Activated CD8-positive, alpha-beta T cell treated with anti-CD3 and anti-CD28 coated beads for 36 hours (primary cell): ENCODE data around the gene GPX1. TPM values are rescaled to one million over a fixed set of nuclear protein-coding genes. Genes with fewer than 3 reads are reported as not detected.
"Not testable (repeated sequence)": the region's sequence is repeated elsewhere in the genome, so short reads cannot be mapped to it uniquely, and the experiment has no call there.

Experiments
- ATAC-seq: fragments of 200-7000 bp; cut with Tn5 transposase; one replicate; pipeline ENCODE4 v1.10.0; 2021; ENCODE audit warnings: mild to moderate bottlenecking, moderate library complexity
- CTCF ChIA-PET: fragments of 350-600 bp; sonication (Branson Sonifier 250); formaldehyde crosslinking; loops from one replicate; lab custom pipeline; 2021; ENCODE audit warnings: antibody characterized with exemption; lab: Charles Lee
- POLR2A ChIA-PET: fragments of 350-600 bp; sonication (Branson Sonifier 250); formaldehyde crosslinking; loops from one replicate; lab custom pipeline; 2021; ENCODE audit warnings: antibody characterized with exemption; lab: Charles Lee
- DNase-seq: peaks from one replicate; pipeline ENCODE4 v3.0.0-alpha.2; 2020
- H3K27ac Mint-ChIP-seq: one replicate; pipeline ENCODE4 v1.8.0; 2021; ENCODE audit warnings: mild to moderate bottlenecking, mixed read lengths
- H3K27me3 Mint-ChIP-seq: one replicate; pipeline ENCODE4 v1.8.0; 2021; ENCODE audit warnings: mixed read lengths
- H3K36me3 Mint-ChIP-seq: one replicate; pipeline ENCODE4 v1.8.0; 2021; ENCODE audit warnings: low read depth, mixed read lengths
- H3K4me1 Mint-ChIP-seq: one replicate; pipeline ENCODE4 v1.8.0; 2021; ENCODE audit warnings: low read depth, mixed read lengths
- H3K4me3 Mint-ChIP-seq: one replicate; pipeline ENCODE4 v1.8.0; 2021; ENCODE audit warnings: mild to moderate bottlenecking, moderate library complexity, mixed read lengths
- H3K9me3 Mint-ChIP-seq: one replicate; pipeline ENCODE4 v1.8.0; 2021; ENCODE audit warnings: mixed read lengths
- intact Hi-C: fragments of 100-400 bp; cut with micrococcal nuclease; formaldehyde crosslinking; loops from one replicate; pipeline ENCODE4 v1.10.0; 2022
- total RNA-seq, 2 experiments: library from RNA; stranded (reverse); gene quantifications; one replicate each; pipeline ENCODE4 v1.2.3, GENCODE V29; 2021
- TF ChIP-seq, protein P1 (sequence below): fragments of 200-600 bp; IDR thresholded peaks from one replicate; pipeline ENCODE4 v1.8.0; 2022; ENCODE audit warnings: antibody characterized with exemption, mild to moderate bottlenecking

GPX1 gene
- total RNA-seq, 2 experiments from 2014 or later: 201 to 202 TPM

DNA sequence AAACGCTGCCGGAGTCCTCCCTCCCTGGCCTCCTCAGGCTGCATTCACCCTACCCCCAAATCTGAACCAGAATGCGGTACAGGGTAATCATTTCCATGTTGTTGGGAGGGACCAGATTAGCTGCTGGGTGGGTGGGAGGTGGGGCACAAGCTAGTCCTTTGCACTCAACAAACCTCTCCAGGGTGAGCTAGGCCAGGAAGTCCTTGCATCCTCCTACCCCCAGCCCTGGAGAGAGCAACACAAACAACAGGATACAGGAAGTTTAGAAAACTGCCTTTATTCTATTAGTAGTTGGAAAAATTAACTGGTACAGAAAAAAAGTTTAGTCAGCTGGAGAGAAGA, 702 bp upstream of the GPX1 start:
- no peaks in the 10 kb centered on the region for H3K27me3 Mint-ChIP-seq
- ATAC-seq: peak; percentile 43
- peaks cover 61% of the 10 kb centered on the region for H3K36me3 Mint-ChIP-seq
- DNase-seq: peak; percentile 61
- POLR2A ChIA-PET: interaction anchor here (0.6 to 3.1 kb wide), 8 partner anchors 14 to 265 kb away, joined by 3 to 18 read pairs (median 5); partner anchors contain the start of genes QRICH1, RHOA, TCTA and USP19
- H3K4me1 Mint-ChIP-seq: peaks cover 25% of the 10 kb centered on the region
- CTCF ChIA-PET: interaction anchor here (0.9 to 2.7 kb wide), 5 partner anchors 10 to 90 kb away, joined by 3 to 18 read pairs (median 3); partner anchors contain the start of gene USP4
- peak overlapping the region; percentile 88 for H3K4me3 Mint-ChIP-seq
- TF ChIP-seq, protein P1, sequence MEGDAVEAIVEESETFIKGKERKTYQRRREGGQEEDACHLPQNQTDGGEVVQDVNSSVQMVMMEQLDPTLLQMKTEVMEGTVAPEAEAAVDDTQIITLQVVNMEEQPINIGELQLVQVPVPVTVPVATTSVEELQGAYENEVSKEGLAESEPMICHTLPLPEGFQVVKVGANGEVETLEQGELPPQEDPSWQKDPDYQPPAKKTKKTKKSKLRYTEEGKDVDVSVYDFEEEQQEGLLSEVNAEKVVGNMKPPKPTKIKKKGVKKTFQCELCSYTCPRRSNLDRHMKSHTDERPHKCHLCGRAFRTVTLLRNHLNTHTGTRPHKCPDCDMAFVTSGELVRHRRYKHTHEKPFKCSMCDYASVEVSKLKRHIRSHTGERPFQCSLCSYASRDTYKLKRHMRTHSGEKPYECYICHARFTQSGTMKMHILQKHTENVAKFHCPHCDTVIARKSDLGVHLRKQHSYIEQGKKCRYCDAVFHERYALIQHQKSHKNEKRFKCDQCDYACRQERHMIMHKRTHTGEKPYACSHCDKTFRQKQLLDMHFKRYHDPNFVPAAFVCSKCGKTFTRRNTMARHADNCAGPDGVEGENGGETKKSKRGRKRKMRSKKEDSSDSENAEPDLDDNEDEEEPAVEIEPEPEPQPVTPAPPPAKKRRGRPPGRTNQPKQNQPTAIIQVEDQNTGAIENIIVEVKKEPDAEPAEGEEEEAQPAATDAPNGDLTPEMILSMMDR: no peak
- intact Hi-C loops: no loop called here
- peak overlapping the region; percentile 90 for H3K27ac Mint-ChIP-seq
- H3K9me3 Mint-ChIP-seq: no peaks in the 10 kb centered on the region

DNA sequence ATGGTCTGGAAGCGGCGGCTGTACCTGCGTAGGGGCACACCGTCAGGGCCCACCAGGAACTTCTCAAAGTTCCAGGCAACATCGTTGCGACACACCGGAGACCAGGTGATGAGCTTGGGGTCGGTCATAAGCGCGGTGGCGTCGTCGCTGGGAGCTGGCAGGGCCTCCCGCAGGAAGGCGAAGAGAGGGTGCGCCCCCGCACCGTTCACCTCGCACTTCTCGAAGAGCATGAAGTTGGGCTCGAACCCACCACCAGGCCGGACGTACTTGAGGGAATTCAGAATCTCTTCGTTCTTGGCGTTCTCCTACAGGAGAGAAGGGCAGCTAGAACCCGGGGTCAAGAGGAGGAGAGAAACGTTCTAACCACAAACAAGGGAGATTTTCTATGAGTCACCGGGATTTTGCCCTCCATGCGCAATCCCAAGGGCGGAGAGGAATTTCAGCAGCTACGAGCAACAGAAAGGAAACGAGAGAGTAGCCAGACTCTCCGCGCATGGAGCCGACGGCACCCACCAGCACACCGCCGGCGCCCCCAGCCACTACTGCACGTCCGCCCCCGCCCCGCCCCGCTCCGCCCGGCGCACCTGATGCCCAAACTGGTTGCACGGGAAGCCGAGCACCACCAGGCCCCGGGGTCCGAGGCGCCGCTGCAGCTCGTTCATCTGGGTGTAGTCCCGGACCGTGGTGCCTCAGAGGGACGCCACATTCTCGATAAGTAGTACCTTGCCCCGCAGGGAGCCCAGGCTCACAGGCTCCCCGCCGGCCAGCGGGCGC, 523 bp downstream of the GPX1 start:
- H3K27me3 Mint-ChIP-seq, H3K9me3 Mint-ChIP-seq, intact Hi-C loops: not testable (repeated sequence)
- ATAC-seq (peak; percentile 41), DNase-seq (peak; percentile 75)
- H3K36me3 Mint-ChIP-seq: peaks cover 54% of the 10 kb centered on the region
- ChIA-PET POLR2A (interaction anchor here (0.6 to 2.7 kb wide), 11 partner anchors 13 to 264 kb away, joined by 3 to 18 read pairs (median 4); partner anchors contain the start of genes DAG1, QRICH1, RHOA and USP4), CTCF (interaction anchor here (0.9 to 2.7 kb wide), 3 partner anchors 12 to 18 kb away, joined by 3 to 18 read pairs (median 3); partner anchors contain the start of gene USP4)
- peak overlapping the region; percentile 88 for H3K4me3 Mint-ChIP-seq
- H3K4me1 Mint-ChIP-seq: peaks cover 20% of the 10 kb centered on the region
- peak overlapping the region; percentile 97 for H3K27ac Mint-ChIP-seq

DNA sequence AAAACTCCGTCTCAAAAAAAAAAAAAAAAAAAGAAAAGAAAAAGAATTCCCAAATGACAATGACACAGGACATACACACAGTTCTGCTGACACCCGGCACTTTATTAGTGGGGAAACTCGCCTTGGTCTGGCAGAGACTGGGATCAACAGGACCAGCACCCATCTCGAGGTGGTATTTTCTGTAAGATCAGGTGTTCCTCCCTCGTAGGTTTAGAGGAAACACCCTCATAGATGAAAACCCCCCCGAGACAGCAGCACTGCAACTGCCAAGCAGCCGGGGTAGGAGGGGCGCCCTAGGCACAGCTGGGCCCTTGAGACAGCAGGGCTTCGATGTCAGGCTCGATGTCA, 1.1 kb downstream of the GPX1 start:
- ATAC-seq (peak; percentile 14), DNase-seq (peak; percentile 38)
- ChIA-PET CTCF (interaction anchor here (2.7 kb wide), 1 partner anchor 17 kb away, joined by 18 read pairs; the partner anchor contains the start of gene USP4), POLR2A (interaction anchor here (0.6 to 2.7 kb wide), 9 partner anchors 12 to 113 kb away, joined by 3 to 18 read pairs (median 3); partner anchors contain the start of genes DAG1, RHOA and USP4)
- peaks cover 49% of the 10 kb centered on the region for H3K36me3 Mint-ChIP-seq
- intact Hi-C loops, H3K27me3 Mint-ChIP-seq, H3K9me3 Mint-ChIP-seq: not testable (repeated sequence)
- H3K4me1 Mint-ChIP-seq: peaks cover 19% of the 10 kb centered on the region
- H3K4me3 Mint-ChIP-seq: peak overlapping the region; percentile 88
- peak overlapping the region; percentile 97 for H3K27ac Mint-ChIP-seq

DNA sequence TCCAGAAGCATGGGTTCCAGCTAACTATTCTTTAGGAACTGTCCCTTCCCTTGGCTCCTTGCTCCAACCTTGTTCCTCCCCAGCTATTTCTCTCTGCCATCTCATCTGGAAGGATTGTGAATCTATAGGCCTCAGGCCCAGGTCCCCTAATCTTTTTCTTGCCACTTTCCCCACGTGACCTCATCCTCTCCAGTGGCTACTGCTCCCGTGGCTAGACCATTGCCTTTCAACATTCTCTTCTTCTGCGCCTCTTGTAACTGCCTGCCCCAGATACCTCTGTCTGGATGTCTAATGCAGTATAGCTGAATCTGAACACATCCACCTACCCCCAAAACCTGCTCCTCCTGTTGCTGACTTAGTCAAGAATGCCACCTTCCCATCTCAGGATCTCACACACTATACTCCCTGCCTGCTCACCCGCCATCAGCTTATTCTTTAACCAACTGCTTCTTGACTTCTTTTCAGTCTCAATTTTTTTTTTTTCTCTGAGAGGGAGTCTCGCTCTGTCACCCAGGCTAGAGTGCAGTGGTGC, 5.2 kb downstream of the GPX1 start:
- DNase-seq (no peak), ATAC-seq (no peak)
- no peaks in the 10 kb centered on the region for H3K27me3 Mint-ChIP-seq
- H3K4me3 Mint-ChIP-seq: no peak overlapping the region
- intact Hi-C loops: no loop called here
- H3K9me3 Mint-ChIP-seq: no peaks in the 10 kb centered on the region
- POLR2A ChIA-PET: interaction anchor here (0.6 to 4.0 kb wide), 4 partner anchors 9 to 27 kb away, joined by 3 to 15 read pairs (median 4); partner anchors contain the start of gene USP4
- peak overlapping the region; percentile 5 for H3K27ac Mint-ChIP-seq
- peaks cover 12% of the 10 kb centered on the region for H3K4me1 Mint-ChIP-seq
- peaks cover 21% of the 10 kb centered on the region for H3K36me3 Mint-ChIP-seq
- CTCF ChIA-PET: interaction anchor here (1.0 kb wide), 2 partner anchors 12 to 29 kb away, joined by 3 to 5 read pairs; no protein-coding TSS in a partner anchor
- TF ChIP-seq, protein P1: no peak

DNA sequence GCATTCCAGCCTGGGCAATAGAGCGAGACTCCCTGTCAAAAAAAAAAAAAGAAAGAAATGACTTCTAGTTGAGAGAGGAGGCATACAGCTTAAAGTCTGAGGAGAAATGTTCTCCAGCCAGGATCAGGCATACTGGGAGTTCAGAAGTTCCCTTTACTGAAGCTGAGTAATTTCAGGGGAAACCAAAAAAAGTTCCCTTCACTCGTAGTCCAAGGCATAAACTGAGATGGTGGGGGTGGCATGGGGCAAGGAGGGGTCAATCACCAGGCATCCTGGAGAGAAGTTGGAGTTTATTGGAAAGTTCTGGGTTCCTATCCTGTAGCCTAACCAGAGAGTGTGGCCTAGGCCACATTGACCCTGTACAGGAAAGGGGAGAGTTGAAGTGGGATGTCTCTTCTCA, 5.9 kb downstream of the GPX1 start:
- H3K27me3 Mint-ChIP-seq: no peaks in the 10 kb centered on the region
- ATAC-seq (no peak), DNase-seq (no peak)
- peaks cover 17% of the 10 kb centered on the region for H3K36me3 Mint-ChIP-seq
- H3K4me1 Mint-ChIP-seq: peaks cover 12% of the 10 kb centered on the region
- H3K4me3 Mint-ChIP-seq: no peak overlapping the region
- CTCF ChIA-PET: interaction anchor here (1.0 to 1.3 kb wide), 2 partner anchors 12 to 97 kb away, joined by 4 to 5 read pairs; no protein-coding TSS in a partner anchor
- H3K27ac Mint-ChIP-seq: peak overlapping the region; percentile 1
- H3K9me3 Mint-ChIP-seq: no peaks in the 10 kb centered on the region
- intact Hi-C loops: no loop called here
- TF ChIP-seq, protein P1: no peak
- POLR2A ChIA-PET: interaction anchor here (1.1 to 4.0 kb wide), 3 partner anchors 9 to 27 kb away, joined by 3 to 15 read pairs (median 3); partner anchors contain the start of gene USP4
